ENCODE data around the gene RBMS3. TPM values are rescaled to one million over a fixed set of nuclear protein-coding genes. Genes with fewer than 3 reads are reported as not detected.

The RBMS3 gene
- total and polyA plus RNA-seq, 4 donors: 4.8 to 117 (median 29.4) TPM

GRCh38 chr3:29745232-29745870, 464.5 kb downstream of the RBMS3 start:
- Histone ChIP-seq H3K27me3 (ENCODE audit: control insufficient read depth in 3 of 3, insufficient read depth in 3 of 3, low read length in 2 of 3) (no peaks in the 10 kb centered on the region), H3K4me1 (ENCODE audit: control insufficient read depth in 5 of 5, insufficient read depth in 5 of 5, low read length in 5 of 5) (peaks cover 0 to 8% (median 3%) of the 10 kb centered on the region in 5 donors), H3K9ac (ENCODE audit: insufficient read depth in 1 of 2, low read length in 2 of 2) (no peak overlapping the region), H3K36me3 (ENCODE audit: control insufficient read depth in 4 of 4, insufficient read depth in 4 of 4, low read length in 4 of 4) (peaks cover 0 to 8% (median 0%) of the 10 kb centered on the region in 4 donors), H3K27ac (ENCODE audit: low read depth in 1 of 2, low read length in 1 of 2) (no peak overlapping the region), H3K4me3 (no peak overlapping the region), H3K9me3 (ENCODE audit: control insufficient read depth in 4 of 4, insufficient read depth in 3 of 4, low read length in 3 of 4) (no peaks in the 10 kb centered on the region)
- TF ChIP-seq CTCF (IDR thresholded peaks at IDR 0.05; ENCODE audit: control extremely low read depth, extremely low read depth): no peak
- WGBS, 2 donors: 93 to 94% methylated on average over 4 of the region's 4 CpGs
- DNase-seq (no peak), ATAC-seq (ENCODE audit: insufficient read depth, low FRiP score) (no peak)

GRCh38 chr3:29746163-29746760, 465.4 kb downstream of the RBMS3 start:
- Histone ChIP-seq H3K9me3 (ENCODE audit: control insufficient read depth in 4 of 4, insufficient read depth in 3 of 4, low read length in 3 of 4) (no peaks in the 10 kb centered on the region), H3K27ac (ENCODE audit: low read depth in 1 of 2, low read length in 1 of 2) (no peak overlapping the region), H3K36me3 (ENCODE audit: control insufficient read depth in 4 of 4, insufficient read depth in 4 of 4, low read length in 4 of 4) (peaks cover 0 to 6% (median 0%) of the 10 kb centered on the region in 4 donors), H3K4me3 (no peak overlapping the region), H3K27me3 (ENCODE audit: control insufficient read depth in 3 of 3, insufficient read depth in 3 of 3, low read length in 2 of 3) (no peaks in the 10 kb centered on the region), H3K4me1 (ENCODE audit: control insufficient read depth in 5 of 5, insufficient read depth in 5 of 5, low read length in 5 of 5) (peaks cover 0 to 8% (median under 1%) of the 10 kb centered on the region in 5 donors), H3K9ac (ENCODE audit: insufficient read depth in 1 of 2, low read length in 2 of 2) (no peak overlapping the region)
- no peak for DNase-seq
- no peak for ATAC-seq (ENCODE audit: insufficient read depth, low FRiP score)
- 45 to 61% methylated on average over 2 of the region's 2 CpGs for WGBS, 2 donors
- no peak for TF ChIP-seq CTCF (IDR thresholded peaks at IDR 0.05; ENCODE audit: control extremely low read depth, extremely low read depth)

- Histone ChIP-seq H3K36me3 (ENCODE audit: control insufficient read depth in 4 of 4, insufficient read depth in 4 of 4, low read length in 4 of 4) (peaks cover 0 to 2% (median 0%) of the 10 kb centered on the region in 4 donors), H3K4me3 (no peak overlapping the region), H3K27ac (ENCODE audit: low read depth in 1 of 2, low read length in 1 of 2) (no peak overlapping the region), H3K9ac (ENCODE audit: insufficient read depth in 1 of 2, low read length in 2 of 2) (no peak overlapping the region), H3K9me3 (ENCODE audit: control insufficient read depth in 4 of 4, insufficient read depth in 3 of 4, low read length in 3 of 4) (no peaks in the 10 kb centered on the region), H3K4me1 (ENCODE audit: control insufficient read depth in 5 of 5, insufficient read depth in 5 of 5, low read length in 5 of 5) (peaks cover 0 to 8% (median 3%) of the 10 kb centered on the region in 5 donors), H3K27me3 (ENCODE audit: control insufficient read depth in 3 of 3, insufficient read depth in 3 of 3, low read length in 2 of 3) (no peaks in the 10 kb centered on the region)
- DNase-seq: no peak
- TF ChIP-seq CTCF (IDR thresholded peaks at IDR 0.05; ENCODE audit: control extremely low read depth, extremely low read depth): no peak
- ATAC-seq (ENCODE audit: insufficient read depth, low FRiP score): no peak
Measured at GRCh38 chr3:29747991-29748390, 467.1 kb downstream of the RBMS3 start.

Measured in lung (tissue), 12 donors.